ENCODE measurements around the gene VSTM2B. TPM values are rescaled to one million over a fixed set of nuclear protein-coding genes. Genes with fewer than 3 reads are reported as not detected.

VSTM2B gene
- total and polyA plus RNA-seq, 2 of the 13 experiments (the other 11 are each of a cell fraction or from before 2014, with no cell fraction given), result not detected

GRCh38 chr19:29480507-29480906, 45.3 kb upstream of the VSTM2B start:
- Histone ChIP-seq H3K4me2 (ENCODE audit: low read depth, low read length) (no peak overlapping the region), H2AFZ (ENCODE audit: low read length) (no peak overlapping the region), H3K4me3 (replicated peaks in 1 of 3; ENCODE audit: insufficient read depth in 1 of 3, low read depth in 2 of 3, low read length in 3 of 3) (no peak overlapping the region), H3K36me3 (replicated peaks in 1 of 2; ENCODE audit: control insufficient read depth in 1 of 2, insufficient read depth in 2 of 2, low read length in 2 of 2) (no peaks in the 10 kb centered on the region), H3K9ac (ENCODE audit: insufficient read depth, low read depth, low read length) (no peak overlapping the region), H4K20me1 (ENCODE audit: insufficient read depth, low read length) (no peaks in the 10 kb centered on the region), H3K27ac (ENCODE audit: extremely low read length, insufficient read depth, low read length) (no peak overlapping the region), H3K4me1 (ENCODE audit: insufficient read depth, low read length) (no peaks in the 10 kb centered on the region), H3K79me2 (ENCODE audit: insufficient read depth, low read length) (no peaks in the 10 kb centered on the region), H3K27me3 (ENCODE audit: control insufficient read depth in 1 of 2, insufficient read depth in 2 of 2, low read length in 2 of 2) (peaks cover 0 to 6% of the 10 kb centered on the region in 2 experiments; a peak in 2 of 5 replicates), H3K9me3 (ENCODE audit: low read length) (no peaks in the 10 kb centered on the region)
- no peak for DNase-seq (ENCODE audit: low spot score)
- ChIA-PET POLR2A (no interaction called here), CTCF (ENCODE audit: low intra/inter-chr PET ratio, low total read pairs) (no interaction called here)
- TF ChIP-seq, protein P1, sequence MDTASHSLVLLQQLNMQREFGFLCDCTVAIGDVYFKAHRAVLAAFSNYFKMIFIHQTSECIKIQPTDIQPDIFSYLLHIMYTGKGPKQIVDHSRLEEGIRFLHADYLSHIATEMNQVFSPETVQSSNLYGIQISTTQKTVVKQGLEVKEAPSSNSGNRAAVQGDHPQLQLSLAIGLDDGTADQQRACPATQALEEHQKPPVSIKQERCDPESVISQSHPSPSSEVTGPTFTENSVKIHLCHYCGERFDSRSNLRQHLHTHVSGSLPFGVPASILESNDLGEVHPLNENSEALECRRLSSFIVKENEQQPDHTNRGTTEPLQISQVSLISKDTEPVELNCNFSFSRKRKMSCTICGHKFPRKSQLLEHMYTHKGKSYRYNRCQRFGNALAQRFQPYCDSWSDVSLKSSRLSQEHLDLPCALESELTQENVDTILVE (CRISPR knock-in tag; IDR thresholded peaks at IDR 0.05), result no peak
- TF ChIP-seq BRCA1 (CRISPR knock-in tag; IDR thresholded peaks at IDR 0.05) (no peak), AHDC1 (CRISPR knock-in tag; IDR thresholded peaks at IDR 0.05; ENCODE audit: borderline replicate concordance) (no peak), ZNF788 (CRISPR knock-in tag; IDR thresholded peaks at IDR 0.05; ENCODE audit: borderline replicate concordance) (no peak)
- TF ChIP-seq, protein P2, sequence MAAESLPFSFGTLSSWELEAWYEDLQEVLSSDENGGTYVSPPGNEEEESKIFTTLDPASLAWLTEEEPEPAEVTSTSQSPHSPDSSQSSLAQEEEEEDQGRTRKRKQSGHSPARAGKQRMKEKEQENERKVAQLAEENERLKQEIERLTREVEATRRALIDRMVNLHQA (CRISPR knock-in tag; IDR thresholded peaks at IDR 0.05), result no peak
- TF ChIP-seq, protein P3, sequence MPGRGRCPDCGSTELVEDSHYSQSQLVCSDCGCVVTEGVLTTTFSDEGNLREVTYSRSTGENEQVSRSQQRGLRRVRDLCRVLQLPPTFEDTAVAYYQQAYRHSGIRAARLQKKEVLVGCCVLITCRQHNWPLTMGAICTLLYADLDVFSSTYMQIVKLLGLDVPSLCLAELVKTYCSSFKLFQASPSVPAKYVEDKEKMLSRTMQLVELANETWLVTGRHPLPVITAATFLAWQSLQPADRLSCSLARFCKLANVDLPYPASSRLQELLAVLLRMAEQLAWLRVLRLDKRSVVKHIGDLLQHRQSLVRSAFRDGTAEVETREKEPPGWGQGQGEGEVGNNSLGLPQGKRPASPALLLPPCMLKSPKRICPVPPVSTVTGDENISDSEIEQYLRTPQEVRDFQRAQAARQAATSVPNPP (CRISPR knock-in tag; IDR thresholded peaks at IDR 0.05), result no peak
- no peak for ATAC-seq
- intact Hi-C loops (cut with micrococcal nuclease; ENCODE audit: unreplicated experiment), result no loop called here
- in situ Hi-C loops (cut with HindIII; ENCODE audit: extremely low pct_ligation_motif_present, low pct_unique_long_range_greater_than_20kb), result no loop called here
- FAIRE-seq, result no peak
- BruUV-seq (replicated peaks), result no TSS peak
- WGBS (ENCODE audit: low lambda C conversion rate), result 14% methylated on average over 2 of the region's 7 CpGs
